K562 (cell line): ENCODE measurements around the gene PCBD1. TPM values are rescaled to one million over a fixed set of nuclear protein-coding genes. Genes with fewer than 3 reads are reported as not detected.

ENCODE experiments used
- ATAC-seq: fragments of 200-7000 bp; cut with Tn5 transposase; 3 replicates; pipeline ENCODE4 v1.9.1; 2020; ENCODE audit warnings: moderate library complexity
- BruUV-seq: library from RNA; stranded (reverse); fragments of 400-500 nt; replicated peaks from 2 replicates; lab custom pipeline; 2021; lab: Mats Ljungman, UMichigan
- CTCF ChIA-PET: fragments of 300-600 bp; formaldehyde crosslinking; extraction: SDS; loops from one replicate; lab custom pipeline; 2021; ENCODE audit warnings: low intra/inter-chr PET ratio; lab: Yijun Ruan, JAX
- POLR2A ChIA-PET: fragments of 300-600, 350-650 bp; sonication (Branson Sonifier 250); formaldehyde crosslinking; extraction: SDS; loops from one replicate; lab custom pipeline; 2021; ENCODE audit warnings: antibody characterized with exemption, inconsistent platforms; lab: Yijun Ruan, JAX
- DNase-seq, 4 experiments: peaks; one replicate each; pipeline versions ENCODE4 v3.0.0 to v3.0.0-alpha.2; 2011 to 2018; ENCODE audit warnings: low spot score in 3 of 4, mixed read lengths in 3 of 4; ENCODE audit errors: extremely low read depth in 1 of 4
- FAIRE-seq: peaks from 2 replicates; lab custom pipeline; 2011; peaks lifted over from hg19 to GRCh38; lab: Jason Lieb, UNC
- H2AFZ ChIP-seq: 2 replicates; pipeline ENCODE4 v1.6.0; 2011; ENCODE audit warnings: low read depth, low read length, control low read depth, inconsistent platforms
- H3K27ac ChIP-seq: fragments of 200-600 bp; 3 replicates; pipeline ENCODE4 v1.8.0; 2011; ENCODE audit warnings: low read depth, mild to moderate bottlenecking, control low read depth, inconsistent platforms, low read length, moderate library complexity, mixed read lengths; ENCODE audit errors: extremely low read depth
- H3K27me3 ChIP-seq, 2 experiments: fragments of 300-600 bp in 1 of 2; 2 replicates in 1 of 2; 3 replicates in 1 of 2; pipeline versions ENCODE4 v1.6.0 to v1.8.0; 2011; ENCODE audit warnings: inconsistent platforms in 2 of 2, low read length in 2 of 2, mild to moderate bottlenecking in 1 of 2, mixed read lengths in 1 of 2, moderate library complexity in 1 of 2; ENCODE audit not compliant: control insufficient read depth in 2 of 2, insufficient read depth in 2 of 2
- H3K36me3 ChIP-seq: fragments of 300-600 bp; 3 replicates; pipeline ENCODE4 v1.8.0; 2011; ENCODE audit warnings: mild to moderate bottlenecking, low read length, inconsistent platforms; ENCODE audit not compliant: control insufficient read depth, insufficient read depth
- H3K4me1 ChIP-seq, 2 experiments: fragments of 200-600 bp in 1 of 2; replicated peaks in 1 of 2; 2 replicates in 1 of 2; 3 replicates in 1 of 2; pipeline versions ENCODE4 v1.5.1 to v1.8.0; 2011; ENCODE audit warnings: inconsistent platforms in 2 of 2, low read length in 2 of 2, mild to moderate bottlenecking in 1 of 2, mixed read lengths in 1 of 2, moderate library complexity in 1 of 2; ENCODE audit not compliant: control insufficient read depth in 2 of 2, insufficient read depth in 2 of 2
- H3K4me2 ChIP-seq: 2 replicates; pipeline ENCODE4 v1.6.1; 2011; ENCODE audit warnings: low read length, control low read depth, inconsistent platforms, mixed read lengths; ENCODE audit not compliant: insufficient read depth
- H3K4me3 ChIP-seq: fragments of 200-600 bp; sonication (generic), shearing (Covaris generic); 2 replicates; pipeline ENCODE4 v1.5.1; 2016; ENCODE audit warnings: control low read depth, inconsistent platforms
- H3K79me2 ChIP-seq: fragments of 200-600 bp; 3 replicates; pipeline ENCODE4 v1.8.0; 2011; ENCODE audit warnings: low read length, inconsistent platforms; ENCODE audit not compliant: control insufficient read depth, insufficient read depth
- H3K9ac ChIP-seq, 2 experiments: 2 replicates each; pipeline versions ENCODE4 v1.6.0 to v1.6.1; 2011; ENCODE audit warnings: low read depth in 2 of 2, low read length in 2 of 2, control low read depth in 1 of 2, inconsistent platforms in 1 of 2, mild to moderate bottlenecking in 1 of 2, mixed read lengths in 1 of 2; ENCODE audit not compliant: insufficient read depth in 1 of 2
- H3K9me1 ChIP-seq: one replicate; pipeline ENCODE4 v1.6.0; 2011; ENCODE audit warnings: inconsistent platforms, mild to moderate bottlenecking, low read length, moderate library complexity; ENCODE audit not compliant: control insufficient read depth, insufficient read depth
- H3K9me3 ChIP-seq: replicated peaks from 2 replicates; pipeline ENCODE4 v1.5.1; 2011; ENCODE audit warnings: low read depth, low read length, inconsistent platforms; ENCODE audit not compliant: control insufficient read depth, insufficient read depth
- H4K20me1 ChIP-seq: replicated peaks from 2 replicates; pipeline ENCODE4 v1.6.1; 2011; ENCODE audit warnings: low read length, inconsistent platforms, mixed read lengths; ENCODE audit not compliant: control insufficient read depth, insufficient read depth
- KDM1A ChIP-seq, 2 experiments: fragments of 450-650 bp; IDR thresholded peaks; 2 replicates each; pipeline ENCODE4 v1.6.1; 2016; ENCODE audit warnings: mild to moderate bottlenecking in 2 of 2
- MCM3 ChIP-seq: fragments of 450-650 bp; IDR thresholded peaks from 2 replicates; pipeline ENCODE4 v1.6.1; 2016
- OTX1 ChIP-seq: fragments of 450-650 bp; formaldehyde crosslinking; IDR thresholded peaks from 2 replicates; pipeline ENCODE4 v1.4.0; 2022; ENCODE audit warnings: mild to moderate bottlenecking
- ZBTB7A ChIP-seq: IDR thresholded peaks from 2 replicates; pipeline ENCODE4 v1.6.1; 2011; ENCODE audit warnings: low read depth, mild to moderate bottlenecking, low read length, moderate library complexity, borderline replicate concordance; ENCODE audit not compliant: control insufficient read depth
- WGBS: fragments of 100-300 bp; shearing (Covaris generic); methylation state at CpG from one replicate; pipeline ENCODE4 v1.1.6; 2016; ENCODE audit warnings: low coverage, mixed read lengths; ENCODE audit not compliant: insufficient coverage; ENCODE audit errors: missing lambda C conversion rate; 5-methylcytosine and 5-hydroxymethylcytosine counted together
- in situ Hi-C: fragments of 300-500 bp; cut with MboI; formaldehyde crosslinking; loops from 4 replicates; pipeline ENCODE4 v1.15.0; 2018; ENCODE audit warnings: inconsistent platforms, mixed read lengths
- intact Hi-C: fragments of 100-400 bp; cut with micrococcal nuclease; formaldehyde crosslinking; loops from 2 replicates; pipeline ENCODE4 v1.14.2; 2022
- polyA plus RNA-seq, 8 experiments: library from polyadenylated mRNA; depleted of rRNA in 4 of 8; stranded (reverse) in 5 of 8; unstranded in 3 of 8; fragments of >200 nt; fragmentation: Nextera tagmentation in 2 of 8; fragmentation: Illumina TruSeq in 1 of 8; extraction: Ambion mirVana in 2 of 8; extraction: Trizol in 1 of 8; gene quantifications; 2 replicates each; pipeline versions ENCODE4 v1.2.1 to v1.2.3, GENCODE V29; 2011 to 2014; ENCODE audit warnings: inconsistent platforms in 1 of 8, missing spikeins in 1 of 8
- total RNA-seq, 7 experiments: library from RNA; depleted of rRNA in 6 of 7; stranded (reverse); fragments of >200 nt in 6 of 7; fragmentation: Illumina TruSeq in 2 of 7; extraction: Trizol in 2 of 7; gene quantifications; 2 replicates each; pipeline versions ENCODE4 v1.2.1 to v1.2.3, GENCODE V29; 2011 to 2021; ENCODE audit warnings: low replicate concordance in 1 of 7
- TF ChIP-seq, protein P1 (sequence below): fragments of 450-650 bp; IDR thresholded peaks from 2 replicates; pipeline ENCODE4 v1.7.1; 2018; ENCODE audit warnings: mild to moderate bottlenecking, low read depth; ENCODE audit not compliant: partially characterized antibody
- TF ChIP-seq, protein P2 (sequence below): fragments of 250-450 bp; sonication (Bioruptor Pico); IDR thresholded peaks from 2 replicates; pipeline ENCODE4 v1.9.0; 2021; ENCODE audit warnings: mild to moderate bottlenecking, inconsistent platforms
- TF ChIP-seq, protein P3 (sequence below): IDR thresholded peaks from 2 replicates; pipeline ENCODE4 v1.6.1; 2012; ENCODE audit warnings: low read depth, low read length, improper control_type of control experiment, borderline replicate concordance
- TF ChIP-seq, protein P4 (sequence below), 2 experiments: IDR thresholded peaks in 1 of 2; conservative IDR thresholded peaks in 1 of 2; 2 replicates each; pipeline ENCODE4 v1.6.1; 2016; ENCODE audit warnings: low read depth in 2 of 2, mild to moderate bottlenecking in 1 of 2, missing compliant biosample characterization in 1 of 2, missing genetic modification characterization in 1 of 2, moderate library complexity in 1 of 2
- TF ChIP-seq, protein P5 (sequence below), 3 experiments: IDR thresholded peaks in 2 of 3; conservative IDR thresholded peaks in 1 of 3; 2 replicates each; pipeline ENCODE4 v1.5.1; 2011 to 2012; ENCODE audit warnings: low read length in 3 of 3, mild to moderate bottlenecking in 3 of 3, control low read depth in 2 of 3, improper control_type of control experiment in 1 of 3, inconsistent platforms in 1 of 3, low read depth in 1 of 3, mixed read lengths in 1 of 3, moderate library complexity in 1 of 3; ENCODE audit not compliant: insufficient read depth in 2 of 3

The PCBD1 gene
- total and polyA plus RNA-seq, 9 of the 15 experiments (the other 6 are each of a cell fraction or from before 2014, with no cell fraction given), result 14.6 to 109 (median 57.0) TPM

DNA sequence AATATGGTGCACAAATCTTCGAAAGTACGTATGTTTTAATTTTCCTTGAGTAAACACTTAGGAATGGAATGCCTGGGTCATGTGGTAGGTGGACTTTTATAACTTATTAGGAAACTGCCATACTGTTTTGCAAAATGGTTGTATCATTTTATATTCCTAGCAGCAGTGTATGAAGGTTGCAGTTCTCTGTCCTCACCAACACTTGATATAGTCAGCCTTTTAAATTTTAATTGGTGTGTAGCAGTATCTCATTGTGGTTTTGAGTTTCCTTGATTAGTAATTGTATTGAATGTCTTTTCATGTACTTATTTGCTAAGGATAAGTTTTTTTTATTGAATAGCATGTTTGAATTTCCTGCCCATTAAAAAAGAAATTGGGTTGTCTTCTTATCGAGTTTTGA is 926 bp upstream of the PCBD1 start:
- no peak overlapping the region for H3K9ac ChIP-seq
- 0 out of 5 replicates have a peak, but pooled peaks cover under 1 to 9% of the 10 kb centered on the region in 2 experiments for H3K27me3 ChIP-seq
- no TSS peak for BruUV-seq
- peaks cover 11 to 21% of the 10 kb centered on the region in 2 experiments for H3K4me1 ChIP-seq
- H4K20me1 ChIP-seq, result no peaks in the 10 kb centered on the region
- H3K9me1 ChIP-seq, result no peaks in the 10 kb centered on the region
- 84% methylated on average over 3 of the region's 3 CpGs for WGBS
- H3K79me2 ChIP-seq, result no peaks in the 10 kb centered on the region
- no peak overlapping the region for H3K27ac ChIP-seq
- POLR2A ChIA-PET, result no interaction called here
- peak overlapping the region; percentile 93; the same call in 1 of the 2 replicates for H3K4me2 ChIP-seq
- FAIRE-seq (no peak), ATAC-seq (no peak), DNase-seq (no peak)
- intact Hi-C loops (no loop called here), in situ Hi-C loops (loop anchor here (10.0 kb wide), 2 partner anchors 74 to 424 kb away; partner anchors contain the start of gene SGPL1)
- CTCF ChIA-PET, result no interaction called here
- H3K9me3 ChIP-seq, result no peaks in the 10 kb centered on the region
- H2AFZ ChIP-seq, result peak overlapping the region; percentile 91
- H3K4me3 ChIP-seq, result no peak overlapping the region
- peaks cover 13% of the 10 kb centered on the region; the same call in 1 of the 3 replicates for H3K36me3 ChIP-seq
- TF ChIP-seq ZBTB7A (no peak), OTX1 (no peak), MCM3 (no peak), KDM1A (IDR thresholded peaks at IDR 0.05) (no peak)
- TF ChIP-seq, protein P1, sequence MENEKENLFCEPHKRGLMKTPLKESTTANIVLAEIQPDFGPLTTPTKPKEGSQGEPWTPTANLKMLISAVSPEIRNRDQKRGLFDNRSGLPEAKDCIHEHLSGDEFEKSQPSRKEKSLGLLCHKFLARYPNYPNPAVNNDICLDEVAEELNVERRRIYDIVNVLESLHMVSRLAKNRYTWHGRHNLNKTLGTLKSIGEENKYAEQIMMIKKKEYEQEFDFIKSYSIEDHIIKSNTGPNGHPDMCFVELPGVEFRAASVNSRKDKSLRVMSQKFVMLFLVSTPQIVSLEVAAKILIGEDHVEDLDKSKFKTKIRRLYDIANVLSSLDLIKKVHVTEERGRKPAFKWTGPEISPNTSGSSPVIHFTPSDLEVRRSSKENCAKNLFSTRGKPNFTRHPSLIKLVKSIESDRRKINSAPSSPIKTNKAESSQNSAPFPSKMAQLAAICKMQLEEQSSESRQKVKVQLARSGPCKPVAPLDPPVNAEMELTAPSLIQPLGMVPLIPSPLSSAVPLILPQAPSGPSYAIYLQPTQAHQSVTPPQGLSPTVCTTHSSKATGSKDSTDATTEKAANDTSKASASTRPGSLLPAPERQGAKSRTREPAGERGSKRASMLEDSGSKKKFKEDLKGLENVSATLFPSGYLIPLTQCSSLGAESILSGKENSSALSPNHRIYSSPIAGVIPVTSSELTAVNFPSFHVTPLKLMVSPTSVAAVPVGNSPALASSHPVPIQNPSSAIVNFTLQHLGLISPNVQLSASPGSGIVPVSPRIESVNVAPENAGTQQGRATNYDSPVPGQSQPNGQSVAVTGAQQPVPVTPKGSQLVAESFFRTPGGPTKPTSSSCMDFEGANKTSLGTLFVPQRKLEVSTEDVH, result no peak
- TF ChIP-seq, protein P2, sequence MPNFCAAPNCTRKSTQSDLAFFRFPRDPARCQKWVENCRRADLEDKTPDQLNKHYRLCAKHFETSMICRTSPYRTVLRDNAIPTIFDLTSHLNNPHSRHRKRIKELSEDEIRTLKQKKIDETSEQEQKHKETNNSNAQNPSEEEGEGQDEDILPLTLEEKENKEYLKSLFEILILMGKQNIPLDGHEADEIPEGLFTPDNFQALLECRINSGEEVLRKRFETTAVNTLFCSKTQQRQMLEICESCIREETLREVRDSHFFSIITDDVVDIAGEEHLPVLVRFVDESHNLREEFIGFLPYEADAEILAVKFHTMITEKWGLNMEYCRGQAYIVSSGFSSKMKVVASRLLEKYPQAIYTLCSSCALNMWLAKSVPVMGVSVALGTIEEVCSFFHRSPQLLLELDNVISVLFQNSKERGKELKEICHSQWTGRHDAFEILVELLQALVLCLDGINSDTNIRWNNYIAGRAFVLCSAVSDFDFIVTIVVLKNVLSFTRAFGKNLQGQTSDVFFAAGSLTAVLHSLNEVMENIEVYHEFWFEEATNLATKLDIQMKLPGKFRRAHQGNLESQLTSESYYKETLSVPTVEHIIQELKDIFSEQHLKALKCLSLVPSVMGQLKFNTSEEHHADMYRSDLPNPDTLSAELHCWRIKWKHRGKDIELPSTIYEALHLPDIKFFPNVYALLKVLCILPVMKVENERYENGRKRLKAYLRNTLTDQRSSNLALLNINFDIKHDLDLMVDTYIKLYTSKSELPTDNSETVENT (CRISPR knock-in tag), result no peak
- TF ChIP-seq, protein P3, sequence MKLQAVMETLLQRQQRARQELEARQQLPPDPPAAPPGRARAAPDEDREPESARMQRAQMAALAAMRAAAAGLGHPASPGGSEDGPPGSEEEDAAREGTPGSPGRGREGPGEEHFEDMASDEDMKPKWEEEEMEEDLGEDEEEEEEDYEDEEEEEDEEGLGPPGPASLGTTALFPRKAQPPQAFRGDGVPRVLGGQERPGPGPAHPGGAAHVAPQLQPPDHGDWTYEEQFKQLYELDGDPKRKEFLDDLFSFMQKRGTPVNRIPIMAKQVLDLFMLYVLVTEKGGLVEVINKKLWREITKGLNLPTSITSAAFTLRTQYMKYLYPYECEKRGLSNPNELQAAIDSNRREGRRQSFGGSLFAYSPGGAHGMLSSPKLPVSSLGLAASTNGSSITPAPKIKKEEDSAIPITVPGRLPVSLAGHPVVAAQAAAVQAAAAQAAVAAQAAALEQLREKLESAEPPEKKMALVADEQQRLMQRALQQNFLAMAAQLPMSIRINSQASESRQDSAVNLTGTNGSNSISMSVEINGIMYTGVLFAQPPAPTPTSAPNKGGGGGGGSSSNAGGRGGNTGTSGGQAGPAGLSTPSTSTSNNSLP, result no peak
- TF ChIP-seq, protein P4, sequence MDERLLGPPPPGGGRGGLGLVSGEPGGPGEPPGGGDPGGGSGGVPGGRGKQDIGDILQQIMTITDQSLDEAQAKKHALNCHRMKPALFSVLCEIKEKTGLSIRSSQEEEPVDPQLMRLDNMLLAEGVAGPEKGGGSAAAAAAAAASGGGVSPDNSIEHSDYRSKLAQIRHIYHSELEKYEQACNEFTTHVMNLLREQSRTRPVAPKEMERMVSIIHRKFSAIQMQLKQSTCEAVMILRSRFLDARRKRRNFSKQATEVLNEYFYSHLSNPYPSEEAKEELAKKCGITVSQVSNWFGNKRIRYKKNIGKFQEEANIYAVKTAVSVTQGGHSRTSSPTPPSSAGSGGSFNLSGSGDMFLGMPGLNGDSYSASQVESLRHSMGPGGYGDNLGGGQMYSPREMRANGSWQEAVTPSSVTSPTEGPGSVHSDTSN (CRISPR knock-in tag; IDR thresholded peaks at IDR 0.05; ENCODE audit: low read depth), result no peak
- TF ChIP-seq, protein P4 (tag; conservative IDR thresholded peaks at IDR 0.05; ENCODE audit: low read depth), result no peak
- TF ChIP-seq, protein P5, sequence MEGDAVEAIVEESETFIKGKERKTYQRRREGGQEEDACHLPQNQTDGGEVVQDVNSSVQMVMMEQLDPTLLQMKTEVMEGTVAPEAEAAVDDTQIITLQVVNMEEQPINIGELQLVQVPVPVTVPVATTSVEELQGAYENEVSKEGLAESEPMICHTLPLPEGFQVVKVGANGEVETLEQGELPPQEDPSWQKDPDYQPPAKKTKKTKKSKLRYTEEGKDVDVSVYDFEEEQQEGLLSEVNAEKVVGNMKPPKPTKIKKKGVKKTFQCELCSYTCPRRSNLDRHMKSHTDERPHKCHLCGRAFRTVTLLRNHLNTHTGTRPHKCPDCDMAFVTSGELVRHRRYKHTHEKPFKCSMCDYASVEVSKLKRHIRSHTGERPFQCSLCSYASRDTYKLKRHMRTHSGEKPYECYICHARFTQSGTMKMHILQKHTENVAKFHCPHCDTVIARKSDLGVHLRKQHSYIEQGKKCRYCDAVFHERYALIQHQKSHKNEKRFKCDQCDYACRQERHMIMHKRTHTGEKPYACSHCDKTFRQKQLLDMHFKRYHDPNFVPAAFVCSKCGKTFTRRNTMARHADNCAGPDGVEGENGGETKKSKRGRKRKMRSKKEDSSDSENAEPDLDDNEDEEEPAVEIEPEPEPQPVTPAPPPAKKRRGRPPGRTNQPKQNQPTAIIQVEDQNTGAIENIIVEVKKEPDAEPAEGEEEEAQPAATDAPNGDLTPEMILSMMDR (IDR thresholded peaks at IDR 0.05 in 2 of 3, conservative IDR thresholded peaks at IDR 0.05 in 1 of 3; ENCODE audit: insufficient read depth in 2 of 3, low read depth in 1 of 3, low read length in 3 of 3), result no peak
